HG03520 (cell line): ENCODE data around the gene MSH5.

ENCODE experiments used
- ATAC-seq: cut with Tn5 transposase; IDR thresholded peaks from one replicate; pipeline ENCODE4 v1.9.1; 2021; ENCODE audit warnings: mild to moderate bottlenecking, moderate library complexity; ENCODE audit not compliant: unreplicated experiment

MSH5 gene

GRCh38 chr6:31712296-31712695 is 27.5 kb upstream of the MSH5 start:
- no peak for ATAC-seq

GRCh38 chr6:31713465-31713864 is 26.3 kb upstream of the MSH5 start:
- ATAC-seq: no peak

- no peak for ATAC-seq
Measured at GRCh38 chr6:31713991-31714684, 25.7 kb upstream of the MSH5 start.

- no peak for ATAC-seq
Measured at GRCh38 chr6:31715022-31715958, 24.5 kb upstream of the MSH5 start, which contains the start of gene LY6G6D. TSS of gene LY6G6D (plus strand) at chr6:31715348. CDS start at chr6:31715356, 8 bp downstream.

- no peak for ATAC-seq
Measured at GRCh38 chr6:31717499-31718222, 22.1 kb upstream of the MSH5 start.

GRCh38 chr6:31718265-31718664 is 21.5 kb upstream of the MSH5 start:
- no peak for ATAC-seq

GRCh38 chr6:31719001-31719400 is 20.8 kb upstream of the MSH5 start:
- no peak for ATAC-seq

- no peak for ATAC-seq
Measured at GRCh38 chr6:31720196-31720770, 19.5 kb upstream of the MSH5 start.

- ATAC-seq: no peak
Measured at GRCh38 chr6:31721351-31722020, 18.3 kb upstream of the MSH5 start, which contains the start of gene LY6G6C. TSS of gene LY6G6C (minus strand) at chr6:31721746. CDS start at chr6:31721679, 67 bp downstream.

- no peak for ATAC-seq
Measured at GRCh38 chr6:31722173-31722572, 17.6 kb upstream of the MSH5 start.

GRCh38 chr6:31723245-31723979 is 16.4 kb upstream of the MSH5 start, which contains the start of gene MPIG6B:
TSS of gene MPIG6B (plus strand) at chr6:31723373. CDS start at chr6:31723384, 11 bp downstream.
- no peak for ATAC-seq

- no peak for ATAC-seq
Measured at GRCh38 chr6:31723980-31724691, 15.7 kb upstream of the MSH5 start.

GRCh38 chr6:31725502-31726350 is 14.1 kb upstream of the MSH5 start:
- no peak for ATAC-seq

- ATAC-seq: no peak
Measured at GRCh38 chr6:31727034-31727716, 12.6 kb upstream of the MSH5 start.

GRCh38 chr6:31727717-31728671 is 11.8 kb upstream of the MSH5 start:
- no peak for ATAC-seq
